Right lung (tissue), 5 donors: ENCODE results near the gene SEC11A. TPM values are rescaled to one million over a fixed set of nuclear protein-coding genes. Genes with fewer than 3 reads are reported as not detected.

Experiments used
- polyA plus RNA-seq, 5 donors: library from polyadenylated mRNA; unstranded; fragments of 120-200 nt; gene quantifications; one replicate each; pipeline versions ENCODE4 v1.2.1 to v1.2.3, GENCODE V29; 2013; ENCODE audit warnings: inconsistent platforms in 1 of 5, low replicate concordance in 1 of 5; ENCODE audit not compliant: insufficient read length in 5 of 5, insufficient read depth in 1 of 5

SEC11A gene
- polyA plus RNA-seq, 5 donors: 242 to 314 (median 281) TPM

Other genes starting within 250 kb of the SEC11A start
- 10 to 100 TPM; 19.8 to 24.3 (median 21.2) TPM for gene ZSCAN2, start 115.1 kb downstream of the SEC11A start, polyA plus RNA-seq
- 10 to 100 TPM; 40.4 to 43.8 (median 42.3) TPM for gene WDR73, start 61.9 kb downstream of the SEC11A start, polyA plus RNA-seq
- gene NMB, start 57.9 kb downstream of the SEC11A start, polyA plus RNA-seq: 1 to 10 TPM; 2.8 to 6.0 (median 3.8) TPM
- 10 to 100 TPM; 19.7 to 27.2 (median 26.0) TPM for gene ZNF592, start 32.5 kb upstream of the SEC11A start, polyA plus RNA-seq
- 10 to 100 TPM; 13.8 to 23.6 (median 17.2) TPM for gene ALPK3, start 101.2 kb upstream of the SEC11A start, polyA plus RNA-seq
- gene SLC28A1, start 168.5 kb upstream of the SEC11A start, polyA plus RNA-seq: under 1 TPM; 0.10 to 0.24 (median 0.13) TPM